Activated CD4-positive, alpha-beta T cell treated with anti-CD3 and anti-CD28 coated beads, Interleukin-10, Interleukin-2, amounts not matched to agents 100 ng/mL and 50 ng/mL, durations not matched to agents 16 hours and 8 hours (primary cell): ENCODE measurements around the gene FGF19.

Experiments
- DNase-seq: peaks from one replicate; pipeline ENCODE4 v3.0.0-alpha.2; 2020

Gene FGF19

GRCh38 chr11:69654001-69654659, 49.7 kb downstream of the FGF19 start:
- DNase-seq: no peak

GRCh38 chr11:69653406-69653960, 50.3 kb downstream of the FGF19 start:
- no peak for DNase-seq

GRCh38 chr11:69652999-69653398, 50.8 kb downstream of the FGF19 start:
- DNase-seq: no peak

DNA sequence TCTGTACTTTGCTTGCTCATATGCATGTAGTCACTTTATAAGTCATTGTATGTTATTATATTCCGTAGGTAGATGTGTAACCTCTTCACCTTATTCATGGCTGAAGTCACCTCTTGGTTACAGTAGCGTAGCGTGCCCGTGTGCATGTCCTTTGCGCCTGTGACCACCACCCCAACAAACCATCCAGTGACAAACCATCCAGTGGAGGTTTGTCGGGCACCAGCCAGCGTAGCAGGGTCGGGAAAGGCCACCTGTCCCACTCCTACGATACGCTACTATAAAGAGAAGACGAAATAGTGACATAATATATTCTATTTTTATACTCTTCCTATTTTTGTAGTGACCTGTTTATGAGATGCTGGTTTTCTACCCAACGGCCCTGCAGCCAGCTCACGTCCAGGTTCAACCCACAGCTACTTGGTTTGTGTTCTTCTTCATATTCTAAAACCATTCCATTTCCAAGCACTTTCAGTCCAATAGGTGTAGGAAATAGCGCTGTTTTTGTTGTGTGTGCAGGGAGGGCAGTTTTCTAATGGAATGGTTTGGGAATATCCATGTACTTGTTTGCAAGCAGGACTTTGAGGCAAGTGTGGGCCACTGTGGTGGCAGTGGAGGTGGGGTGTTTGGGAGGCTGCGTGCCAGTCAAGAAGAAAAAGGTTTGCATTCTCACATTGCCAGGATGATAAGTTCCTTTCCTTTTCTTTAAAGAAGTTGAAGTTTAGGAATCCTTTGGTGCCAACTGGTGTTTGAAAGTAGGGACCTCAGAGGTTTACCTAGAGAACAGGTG, 51.8 kb downstream of the FGF19 start:
- no peak for DNase-seq

- DNase-seq: no peak
Measured at GRCh38 chr11:69650832-69651344, 52.9 kb downstream of the FGF19 start.

DNA sequence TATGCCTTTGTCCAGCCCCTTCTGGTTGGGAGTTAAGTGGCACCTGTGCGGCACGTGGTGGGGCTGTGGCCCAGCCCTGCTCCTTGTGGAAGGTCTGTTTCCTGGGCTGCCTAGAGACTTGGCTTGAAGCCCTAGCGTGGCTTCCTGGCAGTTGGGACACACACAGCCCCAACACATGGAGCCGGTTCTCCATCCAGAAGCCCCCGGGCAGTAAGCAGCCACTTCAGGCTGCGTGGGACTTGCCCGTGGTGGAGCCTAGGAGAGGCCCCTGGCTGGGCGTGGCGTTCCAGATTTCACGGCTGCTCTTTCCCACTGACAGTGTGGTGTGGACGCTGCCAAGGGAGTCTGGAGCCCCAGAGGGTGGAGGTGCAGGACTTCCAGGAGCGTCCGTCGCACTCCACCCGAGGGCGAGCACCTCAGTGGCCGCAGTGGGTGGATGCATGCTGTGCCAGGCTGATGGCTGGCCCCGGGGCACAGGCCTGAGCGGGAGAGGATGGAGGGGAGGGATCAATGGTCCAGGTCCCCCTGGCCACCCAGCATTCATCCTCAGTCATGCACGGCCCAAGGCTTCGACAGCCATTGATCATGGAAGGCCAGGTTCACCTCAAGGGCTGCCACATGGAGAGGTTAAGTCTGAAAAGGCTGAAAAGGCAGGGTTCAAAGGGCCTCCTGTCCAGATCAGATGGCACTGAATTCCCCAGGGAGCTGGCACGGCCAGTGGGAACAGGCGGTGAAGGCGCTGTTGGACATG, 53.6 kb downstream of the FGF19 start:
- no peak for DNase-seq

GRCh38 chr11:69649576-69649900, 54.3 kb downstream of the FGF19 start:
- DNase-seq: no peak

GRCh38 chr11:69648679-69649575, 54.9 kb downstream of the FGF19 start:
- DNase-seq: no peak
